Measurements from ENCODE around the gene MR1. TPM values are rescaled to one million over a fixed set of nuclear protein-coding genes. Genes with fewer than 3 reads are reported as not detected.

Gene MR1
- total and polyA plus RNA-seq, 2 of the 13 experiments (the other 11 are each of a cell fraction or from before 2014, with no cell fraction given), result 7.7 to 10.4 TPM

GRCh38 chr1:181105134-181106021 lies 71.6 kb downstream of the MR1 start (continued):
- TF ChIP-seq PHF21A (CRISPR knock-in tag; IDR thresholded peaks at IDR 0.05) (no peak), BATF2 (CRISPR knock-in tag; IDR thresholded peaks at IDR 0.05) (no peak), GABPB1 (CRISPR knock-in tag; IDR thresholded peaks at IDR 0.05) (peak; percentile 70), ZBTB10 (CRISPR knock-in tag; IDR thresholded peaks at IDR 0.05; ENCODE audit: borderline replicate concordance) (peak; percentile 89), SOX5 (CRISPR knock-in tag; IDR thresholded peaks at IDR 0.05; ENCODE audit: borderline replicate concordance) (no peak), ZSCAN25 (CRISPR knock-in tag; IDR thresholded peaks at IDR 0.05) (no peak), ZNF703 (CRISPR knock-in tag; IDR thresholded peaks at IDR 0.05; ENCODE audit: borderline replicate concordance) (peak; percentile 62; the same call in 1 of the 2 replicates), PBX3 (CRISPR knock-in tag; IDR thresholded peaks at IDR 0.05; ENCODE audit: borderline replicate concordance) (0 out of 2 replicates have a peak, but pooled peaks have one; percentile 57), IRX3 (CRISPR knock-in tag; IDR thresholded peaks at IDR 0.05; ENCODE audit: borderline replicate concordance, low read depth) (no peak), MIER2 (CRISPR knock-in tag; IDR thresholded peaks at IDR 0.05) (no peak), ZMYM2 (CRISPR knock-in tag; IDR thresholded peaks at IDR 0.05) (no peak), ZNF367 (CRISPR knock-in tag; IDR thresholded peaks at IDR 0.05; ENCODE audit: borderline replicate concordance) (0 out of 2 replicates have a peak, but pooled peaks have one; percentile 63), ARNTL (CRISPR knock-in tag; IDR thresholded peaks at IDR 0.05) (no peak), ZIK1 (CRISPR knock-in tag; IDR thresholded peaks at IDR 0.05; ENCODE audit: borderline replicate concordance, low read depth) (peak; percentile 65; the same call in 1 of the 2 replicates)
- TF ChIP-seq, protein P1, sequence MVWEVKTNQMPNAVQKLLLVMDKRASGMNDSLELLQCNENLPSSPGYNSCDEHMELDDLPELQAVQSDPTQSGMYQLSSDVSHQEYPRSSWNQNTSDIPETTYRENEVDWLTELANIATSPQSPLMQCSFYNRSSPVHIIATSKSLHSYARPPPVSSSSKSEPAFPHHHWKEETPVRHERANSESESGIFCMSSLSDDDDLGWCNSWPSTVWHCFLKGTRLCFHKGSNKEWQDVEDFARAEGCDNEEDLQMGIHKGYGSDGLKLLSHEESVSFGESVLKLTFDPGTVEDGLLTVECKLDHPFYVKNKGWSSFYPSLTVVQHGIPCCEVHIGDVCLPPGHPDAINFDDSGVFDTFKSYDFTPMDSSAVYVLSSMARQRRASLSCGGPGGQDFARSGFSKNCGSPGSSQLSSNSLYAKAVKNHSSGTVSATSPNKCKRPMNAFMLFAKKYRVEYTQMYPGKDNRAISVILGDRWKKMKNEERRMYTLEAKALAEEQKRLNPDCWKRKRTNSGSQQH (CRISPR knock-in tag; IDR thresholded peaks at IDR 0.05; ENCODE audit: low read depth), result no peak
- TF ChIP-seq, protein P2, sequence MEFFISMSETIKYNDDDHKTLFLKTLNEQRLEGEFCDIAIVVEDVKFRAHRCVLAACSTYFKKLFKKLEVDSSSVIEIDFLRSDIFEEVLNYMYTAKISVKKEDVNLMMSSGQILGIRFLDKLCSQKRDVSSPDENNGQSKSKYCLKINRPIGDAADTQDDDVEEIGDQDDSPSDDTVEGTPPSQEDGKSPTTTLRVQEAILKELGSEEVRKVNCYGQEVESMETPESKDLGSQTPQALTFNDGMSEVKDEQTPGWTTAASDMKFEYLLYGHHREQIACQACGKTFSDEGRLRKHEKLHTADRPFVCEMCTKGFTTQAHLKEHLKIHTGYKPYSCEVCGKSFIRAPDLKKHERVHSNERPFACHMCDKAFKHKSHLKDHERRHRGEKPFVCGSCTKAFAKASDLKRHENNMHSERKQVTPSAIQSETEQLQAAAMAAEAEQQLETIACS (CRISPR knock-in tag; IDR thresholded peaks at IDR 0.05), result peak; percentile 25; the same call in 1 of the 2 replicates
